Endothelial cell of umbilical vein (primary cell): ENCODE results near the gene ASF1A. TPM values are rescaled to one million over a fixed set of nuclear protein-coding genes. Genes with fewer than 3 reads are reported as not detected.

ENCODE experiments used
- BruUV-seq: library from RNA; stranded (reverse); fragments of 400-500 nt; replicated peaks from 2 replicates; lab custom pipeline; 2021; lab: Mats Ljungman, UMichigan
- CTCF ChIA-PET: fragments of 300-600, 350-600 bp; sonication (Branson Sonifier 250); formaldehyde crosslinking; loops from one replicate; lab custom pipeline; 2021; ENCODE audit warnings: antibody characterized with exemption, inconsistent platforms; lab: Charles Lee
- POLR2A ChIA-PET: fragments of 300-600, 350-600 bp; sonication (Branson Sonifier 250); formaldehyde crosslinking; loops from one replicate; lab custom pipeline; 2021; ENCODE audit warnings: antibody characterized with exemption, inconsistent platforms; lab: Charles Lee
- DNase-seq: peaks from one replicate; pipeline ENCODE4 v3.0.0-alpha.2; 2011; ENCODE audit warnings: low read depth, low spot score
- FAIRE-seq: peaks from 2 replicates; lab custom pipeline; 2011; peaks lifted over from hg19 to GRCh38; lab: Jason Lieb, UNC
- H2AFZ ChIP-seq: 2 replicates; pipeline ENCODE4 v1.6.0; 2012; ENCODE audit warnings: low read depth, low read length, control low read depth, inconsistent platforms
- H3K27ac ChIP-seq: 2 replicates; pipeline ENCODE4 v1.5.1; 2011; ENCODE audit warnings: low read depth, mild to moderate bottlenecking, control low read depth, low read length, moderate library complexity; ENCODE audit not compliant: insufficient read depth
- H3K27me3 ChIP-seq, 2 experiments: 2 replicates each; pipeline versions ENCODE4 v1.6.0 to v1.6.1; 2011; ENCODE audit warnings: low read length in 2 of 2, mixed read lengths in 1 of 2; ENCODE audit not compliant: control insufficient read depth in 2 of 2, insufficient read depth in 2 of 2
- H3K36me3 ChIP-seq, 2 experiments: 2 replicates in 1 of 2; 3 replicates in 1 of 2; pipeline ENCODE4 v1.5.1; 2011; ENCODE audit warnings: low read length in 2 of 2, mild to moderate bottlenecking in 1 of 2, moderate library complexity in 1 of 2; ENCODE audit not compliant: control insufficient read depth in 2 of 2, insufficient read depth in 2 of 2; ENCODE audit errors: extremely low read depth in 1 of 2
- H3K4me1 ChIP-seq: 3 replicates; pipeline ENCODE4 v1.5.1; 2011; ENCODE audit warnings: mild to moderate bottlenecking, low read length; ENCODE audit not compliant: control insufficient read depth, insufficient read depth; ENCODE audit errors: extremely low read depth
- H3K4me2 ChIP-seq: 2 replicates; pipeline ENCODE4 v1.6.1; 2011; ENCODE audit warnings: low read length, control low read depth, mixed read lengths; ENCODE audit not compliant: insufficient read depth
- H3K4me3 ChIP-seq, 3 experiments: fragments of 200-600 bp in 1 of 3; sonication (generic), shearing (Covaris generic) in 1 of 3; replicated peaks in 1 of 3; 2 replicates each; pipeline ENCODE4 v1.5.1; 2011 to 2016; ENCODE audit warnings: control low read depth in 3 of 3, low read length in 3 of 3, mild to moderate bottlenecking in 2 of 3, inconsistent platforms in 1 of 3, low read depth in 1 of 3, moderate library complexity in 1 of 3; ENCODE audit not compliant: insufficient read depth in 1 of 3
- H3K79me2 ChIP-seq: 2 replicates; pipeline ENCODE4 v1.6.0; 2012; ENCODE audit warnings: low read length, inconsistent platforms; ENCODE audit not compliant: control insufficient read depth, insufficient read depth
- H3K9ac ChIP-seq: replicated peaks from 2 replicates; pipeline ENCODE3; 2011; ENCODE audit warnings: low read length, control low read depth; ENCODE audit not compliant: insufficient read depth; ENCODE audit errors: extremely low read depth
- H3K9me1 ChIP-seq: replicated peaks from 3 replicates; pipeline ENCODE4 v1.6.0; 2011; ENCODE audit warnings: mild to moderate bottlenecking, low read length; ENCODE audit not compliant: control insufficient read depth, insufficient read depth; ENCODE audit errors: extremely low read depth
- H3K9me3 ChIP-seq: replicated peaks from 2 replicates; pipeline ENCODE4 v1.5.1; 2012; ENCODE audit warnings: low read length, inconsistent platforms; ENCODE audit not compliant: control insufficient read depth, insufficient read depth
- H4K20me1 ChIP-seq: replicated peaks from 2 replicates; pipeline ENCODE3; 2011; ENCODE audit warnings: mild to moderate bottlenecking, low read length; ENCODE audit not compliant: control insufficient read depth, insufficient read depth; ENCODE audit errors: extremely low read depth
- FOS ChIP-seq: IDR thresholded peaks from 2 replicates; pipeline ENCODE4 v1.6.1; 2011; ENCODE audit warnings: mild to moderate bottlenecking, low read length, moderate library complexity, borderline replicate concordance; ENCODE audit not compliant: insufficient read depth
- JUN ChIP-seq: IDR thresholded peaks from 2 replicates; pipeline ENCODE4 v1.6.1; 2011; ENCODE audit warnings: borderline replicate concordance, low read depth; ENCODE audit not compliant: insufficient read length, insufficient read depth
- MAX ChIP-seq: IDR thresholded peaks from 2 replicates; pipeline ENCODE4 v1.6.1; 2011; ENCODE audit not compliant: insufficient read depth, insufficient read length
- MYC ChIP-seq: IDR thresholded peaks from one replicate; pipeline ENCODE4 v1.6.1; 2011; ENCODE audit warnings: mild to moderate bottlenecking, low read depth, low read length
- POLR2AphosphoS5 ChIP-seq: IDR thresholded peaks from 2 replicates; pipeline ENCODE4 v1.6.1; 2012; ENCODE audit warnings: low read depth, mild to moderate bottlenecking, control low read depth, low read length, moderate library complexity; ENCODE audit not compliant: insufficient read depth
- dilution Hi-C: fragments of 300-500 bp; cut with MboI; formaldehyde crosslinking; loops from one replicate; pipeline ENCODE4 v1.15.0; 2019; ENCODE audit warnings: low sequenced_read_pairs; ENCODE audit not compliant: extremely low pct_ligation_motif_present
- intact Hi-C: fragments of 100-400 bp; cut with micrococcal nuclease; formaldehyde crosslinking; loops from one replicate; pipeline ENCODE4 v1.10.0; 2022
- polyA plus RNA-seq, 4 experiments: library from polyadenylated mRNA; depleted of rRNA in 3 of 4; stranded (reverse) in 3 of 4; unstranded in 1 of 4; fragments of >200 nt; gene quantifications; 2 replicates each; pipeline versions ENCODE4 v1.2.1 to v1.2.3, GENCODE V29; 2011 to 2012; ENCODE audit warnings: missing spikeins in 1 of 4
- total RNA-seq: library from RNA; stranded (reverse); gene quantifications from 2 replicates; pipeline ENCODE4 v1.2.3, GENCODE V29; 2021
- TF ChIP-seq, protein P1 (sequence below), 2 donors: IDR thresholded peaks; 1 replicate in 1 of 2; 2 replicates in 1 of 2; pipeline ENCODE4 v1.5.1; 2011; ENCODE audit warnings: low read length in 2 of 2, mild to moderate bottlenecking in 2 of 2, moderate library complexity in 2 of 2, control low read depth in 1 of 2, inconsistent platforms in 1 of 2, low read depth in 1 of 2; ENCODE audit not compliant: insufficient read depth in 1 of 2; ENCODE audit errors: extremely low read depth in 1 of 2

Gene ASF1A
- total and polyA plus RNA-seq, 2 donors (not counting 3 experiments of a cell fraction or from before 2014, with no cell fraction given) = 17.6 to 38.4 TPM

DNA sequence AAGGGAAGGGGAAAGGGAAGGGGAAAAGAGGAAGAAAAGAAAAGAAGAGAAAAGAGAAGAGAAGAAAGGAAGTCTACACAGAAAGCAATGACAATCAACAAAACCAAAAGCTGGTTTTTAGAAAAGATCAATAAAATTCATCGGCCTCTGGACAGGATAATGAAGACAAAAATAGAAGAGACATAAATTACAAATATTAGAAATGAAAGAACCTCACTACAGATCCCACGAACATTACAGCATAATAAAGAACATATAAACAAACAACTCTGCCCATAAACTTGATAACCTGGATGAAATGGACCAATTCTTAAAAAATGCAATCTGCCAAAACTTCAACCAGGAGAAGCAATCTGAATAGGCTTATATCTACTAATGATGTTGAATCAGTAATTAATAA lies 20.7 kb upstream of the ASF1A start:
- TF ChIP-seq MYC = no peak
- no peak for TF ChIP-seq JUN
- no peak for TF ChIP-seq POLR2AphosphoS5
- TF ChIP-seq MAX = no peak
- no peak for TF ChIP-seq FOS
- TF ChIP-seq, protein P1, sequence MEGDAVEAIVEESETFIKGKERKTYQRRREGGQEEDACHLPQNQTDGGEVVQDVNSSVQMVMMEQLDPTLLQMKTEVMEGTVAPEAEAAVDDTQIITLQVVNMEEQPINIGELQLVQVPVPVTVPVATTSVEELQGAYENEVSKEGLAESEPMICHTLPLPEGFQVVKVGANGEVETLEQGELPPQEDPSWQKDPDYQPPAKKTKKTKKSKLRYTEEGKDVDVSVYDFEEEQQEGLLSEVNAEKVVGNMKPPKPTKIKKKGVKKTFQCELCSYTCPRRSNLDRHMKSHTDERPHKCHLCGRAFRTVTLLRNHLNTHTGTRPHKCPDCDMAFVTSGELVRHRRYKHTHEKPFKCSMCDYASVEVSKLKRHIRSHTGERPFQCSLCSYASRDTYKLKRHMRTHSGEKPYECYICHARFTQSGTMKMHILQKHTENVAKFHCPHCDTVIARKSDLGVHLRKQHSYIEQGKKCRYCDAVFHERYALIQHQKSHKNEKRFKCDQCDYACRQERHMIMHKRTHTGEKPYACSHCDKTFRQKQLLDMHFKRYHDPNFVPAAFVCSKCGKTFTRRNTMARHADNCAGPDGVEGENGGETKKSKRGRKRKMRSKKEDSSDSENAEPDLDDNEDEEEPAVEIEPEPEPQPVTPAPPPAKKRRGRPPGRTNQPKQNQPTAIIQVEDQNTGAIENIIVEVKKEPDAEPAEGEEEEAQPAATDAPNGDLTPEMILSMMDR (IDR thresholded peaks at IDR 0.05; ENCODE audit: extremely low read depth in 1 of 2, insufficient read depth in 1 of 2, low read depth in 1 of 2, low read length in 2 of 2) = no peak
- intact Hi-C loops (no loop called here), dilution Hi-C loops (no loop called here)
- Histone ChIP-seq H3K4me1 (peaks cover 15% of the 10 kb centered on the region), H3K4me3 (no peak overlapping the region), H3K9me1 (no peaks in the 10 kb centered on the region), H2AFZ (no peak overlapping the region), H3K79me2 (peaks cover 9% of the 10 kb centered on the region), H3K4me2 (no peak overlapping the region), H3K9me3 (no peaks in the 10 kb centered on the region), H3K27ac (no peak overlapping the region), H3K27me3 (no peaks in the 10 kb centered on the region), H3K9ac (no peak overlapping the region), H4K20me1 (no peaks in the 10 kb centered on the region), H3K36me3 (no peaks in the 10 kb centered on the region)
- ChIA-PET POLR2A (no interaction called here), CTCF (interaction anchor here (1.1 kb wide), 1 partner anchor 24 kb away, joined by 3 read pairs; no protein-coding TSS in a partner anchor)
- DNase-seq (no peak), FAIRE-seq (no peak)
- no TSS peak for BruUV-seq
